Osteocyte (in vitro differentiated cells): Measurements from ENCODE around the gene PPP6R2. TPM values are rescaled to one million over a fixed set of nuclear protein-coding genes. Genes with fewer than 3 reads are reported as not detected.

ENCODE experiments used
- DNase-seq: peaks from one replicate; pipeline ENCODE4 v3.0.0; 2021; ENCODE audit warnings: mixed read lengths; ENCODE audit not compliant: unreplicated experiment; ENCODE audit errors: extremely low spot score
- H3K27ac Mint-ChIP-seq: one replicate; pipeline ENCODE4 v1.8.0; 2021; ENCODE audit warnings: mild to moderate bottlenecking, mixed read lengths; ENCODE audit not compliant: unreplicated experiment
- H3K27me3 Mint-ChIP-seq: one replicate; pipeline ENCODE4 v1.8.0; 2021; ENCODE audit warnings: mixed read lengths; ENCODE audit not compliant: unreplicated experiment
- H3K36me3 Mint-ChIP-seq: one replicate; pipeline ENCODE4 v1.8.0; 2021; ENCODE audit warnings: mixed read lengths; ENCODE audit not compliant: unreplicated experiment
- H3K4me1 Mint-ChIP-seq: one replicate; pipeline ENCODE4 v1.8.0; 2021; ENCODE audit warnings: mixed read lengths; ENCODE audit not compliant: unreplicated experiment
- H3K4me3 Mint-ChIP-seq: one replicate; pipeline ENCODE4 v1.8.0; 2021; ENCODE audit warnings: mild to moderate bottlenecking, moderate library complexity, mixed read lengths; ENCODE audit not compliant: unreplicated experiment
- H3K9me3 Mint-ChIP-seq: one replicate; pipeline ENCODE4 v1.8.0; 2021; ENCODE audit warnings: mixed read lengths; ENCODE audit not compliant: unreplicated experiment
- total RNA-seq: library from RNA; stranded (reverse); gene quantifications from 2 replicates; pipeline ENCODE4 v1.2.1, GENCODE V29; 2021
- TF ChIP-seq, protein P1 (sequence below): fragments of 200-600 bp; sonication (generic); IDR thresholded peaks from 2 replicates; pipeline ENCODE4 v1.5.0; 2021; ENCODE audit warnings: antibody characterized with exemption, mild to moderate bottlenecking, moderate library complexity

Gene PPP6R2
- total RNA-seq, 1 donor from 2014 or later: 62.6 TPM

DNA sequence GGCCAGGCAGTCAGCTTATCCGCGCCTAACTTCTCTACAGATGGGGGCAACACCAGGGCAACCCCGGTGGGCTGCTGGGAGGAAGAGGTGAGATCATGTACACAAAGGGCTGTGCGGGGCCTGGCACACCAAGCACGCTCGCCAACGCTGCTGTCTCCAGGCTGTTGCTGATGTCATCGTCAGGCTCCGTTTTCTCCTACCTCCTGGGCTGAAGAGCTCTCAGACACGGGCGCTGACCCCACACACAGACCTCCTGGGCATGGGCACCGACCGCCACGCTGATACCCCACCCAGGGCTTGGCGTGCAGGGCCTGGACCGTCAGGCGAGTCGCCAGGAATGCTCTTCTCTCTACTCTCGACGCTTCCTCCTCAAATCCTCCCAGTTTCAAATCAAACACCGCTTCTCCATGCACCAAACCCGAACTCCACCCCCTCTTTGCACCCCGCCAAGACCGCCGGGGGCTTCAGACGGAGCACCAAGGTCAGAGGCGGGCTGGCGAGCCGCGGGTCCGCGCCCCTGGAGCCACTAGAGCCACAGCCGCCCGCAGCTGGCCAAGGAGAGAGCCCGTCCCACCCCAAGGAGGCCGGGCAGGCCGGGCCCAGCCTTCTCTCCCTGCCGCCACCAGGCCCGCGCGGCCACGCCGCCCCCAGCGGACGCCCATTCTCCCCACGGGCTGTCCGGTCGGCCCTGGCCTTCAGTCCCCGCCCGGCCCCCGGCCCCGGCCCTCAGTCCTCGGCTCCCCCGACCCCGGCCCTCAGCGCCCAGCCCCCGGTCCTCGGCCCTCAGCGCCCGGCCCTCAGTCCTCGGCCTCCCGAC is 130.9 kb downstream of the PPP6R2 start:
- H3K9me3 Mint-ChIP-seq: no peaks in the 10 kb centered on the region
- H3K27ac Mint-ChIP-seq: peak overlapping the region; percentile 88
- no peaks in the 10 kb centered on the region for H3K27me3 Mint-ChIP-seq
- no peaks in the 10 kb centered on the region for H3K36me3 Mint-ChIP-seq
- TF ChIP-seq, protein P1, sequence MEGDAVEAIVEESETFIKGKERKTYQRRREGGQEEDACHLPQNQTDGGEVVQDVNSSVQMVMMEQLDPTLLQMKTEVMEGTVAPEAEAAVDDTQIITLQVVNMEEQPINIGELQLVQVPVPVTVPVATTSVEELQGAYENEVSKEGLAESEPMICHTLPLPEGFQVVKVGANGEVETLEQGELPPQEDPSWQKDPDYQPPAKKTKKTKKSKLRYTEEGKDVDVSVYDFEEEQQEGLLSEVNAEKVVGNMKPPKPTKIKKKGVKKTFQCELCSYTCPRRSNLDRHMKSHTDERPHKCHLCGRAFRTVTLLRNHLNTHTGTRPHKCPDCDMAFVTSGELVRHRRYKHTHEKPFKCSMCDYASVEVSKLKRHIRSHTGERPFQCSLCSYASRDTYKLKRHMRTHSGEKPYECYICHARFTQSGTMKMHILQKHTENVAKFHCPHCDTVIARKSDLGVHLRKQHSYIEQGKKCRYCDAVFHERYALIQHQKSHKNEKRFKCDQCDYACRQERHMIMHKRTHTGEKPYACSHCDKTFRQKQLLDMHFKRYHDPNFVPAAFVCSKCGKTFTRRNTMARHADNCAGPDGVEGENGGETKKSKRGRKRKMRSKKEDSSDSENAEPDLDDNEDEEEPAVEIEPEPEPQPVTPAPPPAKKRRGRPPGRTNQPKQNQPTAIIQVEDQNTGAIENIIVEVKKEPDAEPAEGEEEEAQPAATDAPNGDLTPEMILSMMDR: no peak
- peak overlapping the region; percentile 90 for H3K4me3 Mint-ChIP-seq
- no peak for DNase-seq
- H3K4me1 Mint-ChIP-seq: peaks cover 37% of the 10 kb centered on the region

DNA sequence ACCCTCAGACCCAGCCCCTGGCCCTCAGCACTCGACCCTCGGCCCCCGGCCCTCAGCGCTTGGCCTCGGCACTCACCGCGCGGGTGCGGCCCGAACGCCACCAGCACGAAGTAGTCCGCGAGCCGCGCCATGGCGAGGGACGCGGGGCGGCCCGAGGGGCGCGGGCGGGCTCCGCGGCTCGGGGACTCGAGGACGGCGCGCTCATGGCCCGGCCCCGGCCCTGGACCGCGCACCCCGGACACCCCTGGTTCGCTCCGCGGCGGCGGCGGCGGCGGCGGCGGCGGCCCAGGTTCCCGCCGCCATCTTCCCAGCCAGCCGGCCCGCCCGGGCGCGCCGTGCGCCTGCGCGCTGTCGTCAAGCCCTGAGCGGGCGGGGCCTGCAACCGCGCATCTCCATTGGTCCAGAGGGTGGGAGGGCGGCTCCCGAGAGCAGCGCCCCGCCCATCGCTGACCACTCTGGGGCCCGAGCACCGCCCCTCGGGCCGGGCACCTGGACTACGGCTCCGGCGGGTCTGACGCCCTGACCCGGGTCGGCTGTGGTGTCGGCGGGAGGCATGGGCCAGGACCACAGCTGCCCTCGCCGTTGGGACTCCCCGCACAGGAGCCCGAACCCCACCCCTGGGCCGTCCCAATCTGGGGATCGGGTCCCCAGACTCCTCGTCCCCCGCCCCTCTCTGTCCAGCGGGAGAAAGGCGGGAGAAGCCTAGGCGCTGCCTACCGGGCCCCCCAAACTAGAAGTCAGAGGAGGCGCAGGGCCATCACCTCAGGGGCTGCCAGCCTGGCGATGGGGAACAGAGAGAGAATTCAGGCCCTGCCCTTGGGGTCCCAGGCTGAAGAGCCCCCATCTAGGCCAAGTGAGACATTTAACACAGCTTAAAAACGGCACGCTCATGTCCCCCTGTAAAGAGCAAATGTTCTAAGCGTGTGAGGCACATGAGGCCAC is 131.9 kb downstream of the PPP6R2 start, which contains the start of gene SBF1:
Gene SBF1, minus strand, starts transcription at position 326 of the 942 bp plus-strand sequence. Its CDS starts 195 bp downstream, at position 131.
- Mint-ChIP-seq H3K27ac (peak within 1 kb of the TSS; percentile 88), H3K4me1 (peaks cover 37% of the 10 kb centered on the region), H3K36me3 (no peaks in the 10 kb centered on the region), H3K4me3 (peak within 1 kb of the TSS; percentile 90), H3K9me3 (no peaks in the 10 kb centered on the region), H3K27me3 (peaks cover 4% of the 10 kb centered on the region)
- TF ChIP-seq, protein P1: no peak
- peak; percentile 98 for DNase-seq

DNA sequence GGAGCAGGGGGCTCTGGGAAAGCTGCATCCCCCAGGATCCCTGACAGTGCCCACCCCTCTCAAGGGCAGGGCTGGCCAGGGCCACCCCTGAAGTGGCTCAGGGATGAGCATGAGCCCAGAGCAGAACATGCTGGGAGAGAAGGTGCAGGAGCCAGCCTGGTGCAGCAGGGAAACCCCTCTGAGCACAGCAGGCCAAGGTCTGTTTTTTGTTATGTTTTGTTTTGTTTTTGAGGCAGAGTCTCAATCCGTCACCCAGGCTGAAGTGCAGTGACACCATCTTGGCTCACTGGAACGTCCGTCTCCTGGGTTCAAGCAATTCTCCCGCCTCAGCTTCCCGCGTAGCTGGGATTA is 132.5 kb downstream of the PPP6R2 start:
- DNase-seq: no peak
- peak overlapping the region; percentile 61 for H3K4me3 Mint-ChIP-seq
- no peaks in the 10 kb centered on the region for H3K36me3 Mint-ChIP-seq
- H3K4me1 Mint-ChIP-seq: peaks cover 30% of the 10 kb centered on the region
- peaks cover 9% of the 10 kb centered on the region for H3K27me3 Mint-ChIP-seq
- H3K9me3 Mint-ChIP-seq: no peaks in the 10 kb centered on the region
- H3K27ac Mint-ChIP-seq: peak overlapping the region; percentile 23
- TF ChIP-seq, protein P1: no peak

DNA sequence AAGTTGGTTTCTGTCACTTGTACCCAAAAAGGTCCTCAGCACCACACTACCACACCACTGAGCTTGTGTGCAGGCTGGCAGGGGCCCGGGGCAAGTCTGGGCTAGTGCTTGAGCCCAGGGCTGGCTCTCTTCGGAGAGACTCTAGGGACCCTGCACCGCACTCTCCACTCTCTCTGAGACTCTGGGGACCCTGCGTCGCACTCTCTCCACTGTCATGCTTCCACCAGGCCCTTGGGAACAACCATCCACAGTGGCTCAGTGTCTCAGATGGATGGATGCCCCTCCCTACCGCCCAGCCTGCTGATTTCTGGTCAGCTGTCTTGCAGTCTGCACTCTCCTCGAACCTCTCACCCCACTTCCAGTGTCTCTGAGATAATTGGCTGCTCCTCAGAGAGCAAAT is 133.7 kb downstream of the PPP6R2 start:
- H3K27ac Mint-ChIP-seq: no peak overlapping the region
- peaks cover 9% of the 10 kb centered on the region for H3K27me3 Mint-ChIP-seq
- TF ChIP-seq, protein P1: no peak
- peaks cover 26% of the 10 kb centered on the region for H3K4me1 Mint-ChIP-seq
- H3K36me3 Mint-ChIP-seq: no peaks in the 10 kb centered on the region
- peak overlapping the region; percentile 15 for H3K4me3 Mint-ChIP-seq
- DNase-seq: no peak
- H3K9me3 Mint-ChIP-seq: no peaks in the 10 kb centered on the region

DNA sequence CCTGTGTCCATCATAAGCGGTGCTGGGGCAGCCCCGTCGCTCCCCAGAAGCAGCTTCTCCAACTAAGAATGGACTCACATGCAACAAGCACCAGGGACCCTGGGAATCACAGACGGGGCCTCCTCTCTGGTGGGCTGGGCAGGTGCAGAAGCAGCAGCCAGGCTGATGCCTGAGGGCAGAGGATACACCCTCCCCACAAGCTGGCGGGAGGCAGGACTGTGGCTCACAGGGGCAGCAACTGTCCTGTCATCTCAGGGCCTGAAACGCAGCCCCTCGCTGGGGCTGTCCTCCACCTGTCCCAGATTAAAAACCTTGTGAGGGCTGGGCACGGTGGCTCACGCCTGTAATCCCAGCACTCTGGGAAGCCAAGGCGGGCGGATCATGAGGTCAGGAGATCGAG is 134.8 kb downstream of the PPP6R2 start:
- no peak overlapping the region for H3K27ac Mint-ChIP-seq
- H3K9me3 Mint-ChIP-seq: no peaks in the 10 kb centered on the region
- no peak overlapping the region for H3K4me3 Mint-ChIP-seq
- TF ChIP-seq, protein P1: no peak
- H3K27me3 Mint-ChIP-seq: peaks cover 9% of the 10 kb centered on the region
- H3K4me1 Mint-ChIP-seq: peaks cover 18% of the 10 kb centered on the region
- no peaks in the 10 kb centered on the region for H3K36me3 Mint-ChIP-seq
- no peak for DNase-seq
